ENCODE data around the gene AHDC1.

DNA sequence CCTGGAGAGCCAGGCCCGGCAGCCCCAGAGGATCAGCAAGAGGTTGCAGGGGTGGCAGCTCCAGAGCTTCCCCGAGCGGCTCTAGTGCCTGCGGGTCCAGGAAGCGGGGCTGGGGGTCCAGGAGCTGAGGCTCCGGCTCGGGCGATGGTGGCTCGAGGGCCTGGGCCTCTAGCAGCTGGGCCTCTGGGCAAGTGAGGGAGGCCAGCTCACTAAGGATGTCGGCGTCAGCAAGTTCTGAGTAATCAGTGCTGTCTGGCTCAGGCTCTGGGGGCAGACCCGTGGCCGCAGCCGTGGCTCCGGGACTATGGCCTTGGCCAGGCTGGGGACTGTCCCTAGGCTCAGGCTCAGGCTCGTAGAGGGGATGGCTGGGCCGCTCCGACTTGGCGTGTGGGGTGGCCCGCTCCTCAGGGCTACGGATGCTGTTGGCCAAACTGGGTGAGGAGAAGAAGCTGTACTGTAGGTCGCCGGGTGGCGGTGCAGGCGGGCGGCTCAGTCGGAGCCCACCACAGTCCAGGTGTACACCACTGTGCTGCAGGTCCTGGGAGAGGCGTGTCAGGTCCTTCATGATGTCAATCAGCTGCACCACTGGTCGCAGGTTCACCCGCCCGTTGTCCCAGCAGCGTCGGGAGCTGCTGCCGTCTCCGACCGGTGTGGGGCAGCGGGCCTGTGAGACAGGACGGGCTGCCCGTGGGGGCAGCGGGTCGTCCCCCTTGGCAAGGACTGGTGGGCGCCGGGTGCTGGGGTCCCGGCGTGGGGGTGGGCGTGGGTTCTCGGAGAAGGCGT lies 52.6 kb downstream of the AHDC1 start:
- no peak for TF ChIP-seq GATA2 (IDR thresholded peaks at IDR 0.05; ENCODE audit: low read depth, low read length)
- TF ChIP-seq GATA3 (IDR thresholded peaks at IDR 0.05; ENCODE audit: low read depth, low read length): no peak
